NOMO-1 treated with DMSO at 0.1 percent for 48 hours (cell line): ENCODE measurements around the gene RPL38.

ENCODE experiments used
- DNase-seq: peaks from one replicate; lab custom pipeline; 2025; ENCODE audit not compliant: unreplicated experiment; lab: John Stamatoyannopoulos, UW

RPL38 gene

GRCh38 chr17:74210191-74211140, 7.0 kb downstream of the RPL38 start:
- peak; percentile 53 for DNase-seq

- no peak for DNase-seq
Measured at GRCh38 chr17:74211141-74211911, 7.8 kb downstream of the RPL38 start.

- no peak for DNase-seq
Measured at GRCh38 chr17:74211912-74212208, 8.4 kb downstream of the RPL38 start.

GRCh38 chr17:74212209-74212912, 8.9 kb downstream of the RPL38 start:
- DNase-seq, result no peak

- peak; percentile 94 for DNase-seq
Measured at GRCh38 chr17:74212913-74213791, 9.7 kb downstream of the RPL38 start, which contains the start of gene TTYH2. TSS of gene TTYH2 (plus strand) at chr17:74213571. CDS start at chr17:74213588, 17 bp downstream.

- peak; percentile 40 for DNase-seq
Measured at GRCh38 chr17:74213861-74214391, 10.4 kb downstream of the RPL38 start.

GRCh38 chr17:74214484-74215341, 11.2 kb downstream of the RPL38 start:
- no peak for DNase-seq

- no peak for DNase-seq
Measured at GRCh38 chr17:74215342-74215727, 11.9 kb downstream of the RPL38 start.

- DNase-seq, result no peak
Measured at GRCh38 chr17:74216505-74216904, 13.0 kb downstream of the RPL38 start.

- no peak for DNase-seq
Measured at GRCh38 chr17:74217037-74217730, 13.7 kb downstream of the RPL38 start.

GRCh38 chr17:74217888-74218287, 14.4 kb downstream of the RPL38 start:
- DNase-seq, result no peak

- DNase-seq, result no peak
Measured at GRCh38 chr17:74218436-74218835, 15.0 kb downstream of the RPL38 start.

- no peak for DNase-seq
Measured at GRCh38 chr17:74219576-74220133, 16.2 kb downstream of the RPL38 start.

- DNase-seq, result no peak
Measured at GRCh38 chr17:74220219-74220618, 16.7 kb downstream of the RPL38 start.

- DNase-seq, result no peak
Measured at GRCh38 chr17:74220946-74221818, 17.7 kb downstream of the RPL38 start.

GRCh38 chr17:74222399-74222798, 18.9 kb downstream of the RPL38 start:
- no peak for DNase-seq

GRCh38 chr17:74223901-74224300, 20.4 kb downstream of the RPL38 start:
- no peak for DNase-seq
